Mesenchymal stem cell (in vitro differentiated cells and primary cell): Measurements from ENCODE around the gene TRIM25.

Experiments
- DNase-seq: peaks from one replicate; pipeline ENCODE4 v3.0.0-alpha.2; 2013
- H2AFZ ChIP-seq: one replicate; pipeline ENCODE4 v1.6.1; 2013; ENCODE audit warnings: low read depth, mild to moderate bottlenecking, control low read depth, inconsistent platforms, low read length, moderate library complexity
- H2AK5ac ChIP-seq: 2 replicates; pipeline ENCODE4 v1.6.1; 2013; ENCODE audit warnings: low read length, moderate library complexity, mild to moderate bottlenecking, inconsistent platforms; ENCODE audit not compliant: severe bottlenecking
- H2BK120ac ChIP-seq: one replicate; pipeline ENCODE4 v1.6.1; 2013; ENCODE audit warnings: low read depth, mild to moderate bottlenecking, inconsistent platforms, low read length, moderate library complexity
- H2BK12ac ChIP-seq, 2 experiments: one replicate each; pipeline ENCODE4 v1.6.1; 2013; ENCODE audit warnings: inconsistent platforms in 2 of 2, low read length in 2 of 2, mild to moderate bottlenecking in 2 of 2, moderate library complexity in 2 of 2, control low read depth in 1 of 2
- H2BK15ac ChIP-seq: one replicate; pipeline ENCODE4 v1.6.1; 2013; ENCODE audit warnings: mild to moderate bottlenecking, low read depth, inconsistent platforms; ENCODE audit not compliant: poor library complexity, severe bottlenecking
- H2BK5ac ChIP-seq: 2 replicates; pipeline ENCODE4 v1.6.1; 2013; ENCODE audit warnings: low read depth, mild to moderate bottlenecking, low read length, control low read depth, inconsistent platforms; ENCODE audit not compliant: poor library complexity, severe bottlenecking
- H3K14ac ChIP-seq, 2 experiments: one replicate each; pipeline ENCODE4 v1.6.1; 2013; ENCODE audit warnings: inconsistent platforms in 2 of 2, low read length in 2 of 2, control low read depth in 1 of 2, mild to moderate bottlenecking in 1 of 2, moderate library complexity in 1 of 2
- H3K18ac ChIP-seq, 2 experiments: one replicate each; pipeline ENCODE4 v1.6.1; 2013; ENCODE audit warnings: inconsistent platforms in 2 of 2, low read length in 2 of 2, control low read depth in 1 of 2, low read depth in 1 of 2, mild to moderate bottlenecking in 1 of 2
- H3K23ac ChIP-seq, 2 experiments: one replicate each; pipeline ENCODE4 v1.6.1; 2013; ENCODE audit warnings: inconsistent platforms in 2 of 2, low read length in 2 of 2, mild to moderate bottlenecking in 2 of 2, moderate library complexity in 2 of 2, control low read depth in 1 of 2
- H3K27ac ChIP-seq: 2 replicates; pipeline ENCODE4 v1.5.1; 2013; ENCODE audit warnings: mild to moderate bottlenecking, moderate library complexity, low read length, control low read depth, inconsistent platforms; ENCODE audit not compliant: poor library complexity, severe bottlenecking
- H3K27me3 ChIP-seq, 2 experiments: 2 replicates each; pipeline versions ENCODE4 v1.6.1 to v1.7.0; 2013; ENCODE audit warnings: low read length in 2 of 2, mild to moderate bottlenecking in 2 of 2, moderate library complexity in 2 of 2, control low read depth in 1 of 2, inconsistent platforms in 1 of 2; ENCODE audit not compliant: control insufficient read depth in 1 of 2, insufficient read depth in 1 of 2
- H3K36me3 ChIP-seq, 2 experiments: 2 replicates each; pipeline versions ENCODE4 v1.6.1 to v1.7.0; 2013; ENCODE audit warnings: low read length in 2 of 2, control low read depth in 1 of 2, inconsistent platforms in 1 of 2, low read depth in 1 of 2, mild to moderate bottlenecking in 1 of 2; ENCODE audit not compliant: insufficient read depth in 2 of 2, control insufficient read depth in 1 of 2
- H3K4ac ChIP-seq, 2 experiments: one replicate each; pipeline ENCODE4 v1.6.1; 2013; ENCODE audit warnings: inconsistent platforms in 2 of 2, low read length in 2 of 2, mild to moderate bottlenecking in 2 of 2, moderate library complexity in 2 of 2, control low read depth in 1 of 2, low read depth in 1 of 2
- H3K4me1 ChIP-seq: 2 replicates; pipeline ENCODE4 v1.6.1; 2013; ENCODE audit warnings: low read depth, low read length, control low read depth; ENCODE audit not compliant: control insufficient read depth, insufficient read depth
- H3K4me2 ChIP-seq: 2 replicates; pipeline ENCODE4 v1.6.1; 2013; ENCODE audit warnings: low read length, mild to moderate bottlenecking, inconsistent platforms; ENCODE audit not compliant: poor library complexity, severe bottlenecking
- H3K4me3 ChIP-seq, 2 experiments: 2 replicates each; pipeline versions ENCODE4 v1.5.1 to v1.7.0; 2013; ENCODE audit warnings: low read length in 2 of 2, mild to moderate bottlenecking in 2 of 2, control low read depth in 1 of 2, low read depth in 1 of 2; ENCODE audit not compliant: insufficient read depth in 1 of 2
- H3K79me1 ChIP-seq: replicated peaks from 2 replicates; pipeline ENCODE4 v1.6.1; 2013; ENCODE audit warnings: mild to moderate bottlenecking, control low read depth, low read length, inconsistent platforms; ENCODE audit not compliant: poor library complexity, severe bottlenecking
- H3K9ac ChIP-seq: 2 replicates; pipeline ENCODE4 v1.7.0; 2013; ENCODE audit warnings: mild to moderate bottlenecking, low read length, moderate library complexity
- H3K9me3 ChIP-seq: 2 replicates; pipeline ENCODE4 v1.7.0; 2013; ENCODE audit warnings: mild to moderate bottlenecking, low read length; ENCODE audit not compliant: control insufficient read depth
- H4K8ac ChIP-seq: one replicate; pipeline ENCODE4 v1.6.1; 2013; ENCODE audit warnings: inconsistent platforms, mild to moderate bottlenecking, low read length, moderate library complexity
- H4K91ac ChIP-seq: one replicate; pipeline ENCODE4 v1.6.1; 2013; ENCODE audit warnings: mild to moderate bottlenecking, low read length, inconsistent platforms
- whole genome bisulfite sequencing: methylation state at CpG from one replicate; pipeline ENCODE4 v1.1.7; 2013; ENCODE audit warnings: mixed read lengths; 5-methylcytosine and 5-hydroxymethylcytosine counted together

Gene TRIM25

DNA sequence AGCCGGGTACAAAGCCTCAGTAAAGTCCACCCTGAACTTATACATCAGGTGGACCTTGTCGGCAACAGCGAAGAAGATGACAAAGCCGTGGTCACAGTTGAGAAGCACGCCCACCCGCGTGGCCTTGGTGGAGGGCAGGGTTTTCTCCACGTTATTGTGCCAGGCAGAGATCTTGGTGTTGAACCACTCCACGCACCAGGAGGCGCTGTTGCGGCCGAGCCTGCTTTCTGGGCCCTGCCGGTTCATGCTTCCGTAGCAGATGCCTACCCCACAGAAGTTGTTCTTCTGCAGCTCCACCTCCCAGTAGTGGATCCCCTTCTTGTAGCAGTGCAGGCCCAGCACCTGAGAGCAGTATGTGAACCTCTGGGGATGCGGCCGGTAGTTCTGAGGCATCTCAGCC lies 22.1 kb downstream of the TRIM25 start:
- Histone ChIP-seq H3K9me3 (peaks cover 5% of the 10 kb centered on the region), H3K4me3 (no peak overlapping the region), H2BK12ac (no peak overlapping the region), H3K4me2 (no peak overlapping the region), H3K27ac (no peak overlapping the region), H3K4ac (no peak overlapping the region), H2BK15ac (no peak overlapping the region), H2AK5ac (no peak overlapping the region), H3K23ac (no peak overlapping the region), H3K27me3 (no peaks in the 10 kb centered on the region), H4K8ac (no peak overlapping the region), H3K36me3 (peaks cover 57 to 98% of the 10 kb centered on the region in 2 experiments), H2BK120ac (no peak overlapping the region), H3K9ac (no peak overlapping the region), H3K18ac (no peak overlapping the region), H4K91ac (peak overlapping the region; percentile 35), H3K4me1 (no peaks in the 10 kb centered on the region), H2BK5ac (no peak overlapping the region), H3K14ac (no peak overlapping the region), H2AFZ (no peak overlapping the region), H3K79me1 (peaks cover 2% of the 10 kb centered on the region)
- DNase-seq, result no peak
- 86% methylated on average over 16 of the region's 16 CpGs for WGBS

DNA sequence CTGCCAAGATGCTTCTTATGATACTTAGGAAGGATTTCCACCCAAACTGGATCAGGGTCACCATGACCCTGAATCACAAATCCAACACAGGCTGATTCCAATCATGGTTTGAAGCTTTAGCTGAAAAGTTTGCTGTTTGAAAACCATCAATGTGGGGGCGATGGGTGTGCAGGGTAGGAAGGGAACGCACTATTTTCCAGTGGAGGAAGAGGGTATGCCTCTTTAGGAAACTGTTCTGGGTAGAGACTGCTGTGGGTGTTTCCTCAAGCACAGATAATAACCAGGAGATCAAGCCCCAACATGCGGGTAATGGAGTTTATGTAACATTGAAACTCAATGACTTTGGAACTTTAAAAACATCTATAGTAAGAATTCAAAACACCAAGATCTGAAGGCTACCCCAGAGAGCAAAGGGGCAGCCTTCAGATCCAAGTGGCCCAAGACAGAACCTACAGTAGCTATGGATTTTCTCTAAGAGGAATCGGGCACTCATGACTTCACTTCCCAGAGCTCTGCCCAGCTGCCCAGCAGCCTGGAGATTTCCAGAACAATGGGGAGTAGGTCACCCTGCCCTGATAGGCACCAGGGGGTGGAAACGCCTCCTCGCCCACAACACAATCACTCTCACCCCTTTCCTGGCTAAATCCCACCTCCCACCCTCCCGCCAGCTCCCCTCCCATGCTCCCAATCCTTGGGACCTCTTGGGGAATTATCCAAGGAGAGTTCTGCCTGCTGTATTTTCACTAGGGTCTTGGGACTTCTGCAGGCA lies 22.8 kb downstream of the TRIM25 start:
- Histone ChIP-seq H3K9me3 (peaks cover 5% of the 10 kb centered on the region), H3K9ac (no peak overlapping the region), H3K4ac (no peak overlapping the region), H3K23ac (no peak overlapping the region), H3K14ac (no peak overlapping the region), H3K4me3 (no peak overlapping the region), H3K27ac (no peak overlapping the region), H2BK120ac (no peak overlapping the region), H3K36me3 (peaks cover 61 to 98% of the 10 kb centered on the region in 2 experiments), H3K79me1 (peaks cover 2% of the 10 kb centered on the region), H3K27me3 (no peaks in the 10 kb centered on the region), H3K18ac (no peak overlapping the region), H2BK15ac (no peak overlapping the region), H4K91ac (no peak overlapping the region), H2BK5ac (no peak overlapping the region), H2BK12ac (no peak overlapping the region), H4K8ac (no peak overlapping the region), H3K4me2 (no peak overlapping the region), H2AFZ (no peak overlapping the region), H2AK5ac (no peak overlapping the region), H3K4me1 (no peaks in the 10 kb centered on the region)
- DNase-seq, result no peak
- WGBS, result over 99% methylated on average over 7 of the region's 7 CpGs

DNA sequence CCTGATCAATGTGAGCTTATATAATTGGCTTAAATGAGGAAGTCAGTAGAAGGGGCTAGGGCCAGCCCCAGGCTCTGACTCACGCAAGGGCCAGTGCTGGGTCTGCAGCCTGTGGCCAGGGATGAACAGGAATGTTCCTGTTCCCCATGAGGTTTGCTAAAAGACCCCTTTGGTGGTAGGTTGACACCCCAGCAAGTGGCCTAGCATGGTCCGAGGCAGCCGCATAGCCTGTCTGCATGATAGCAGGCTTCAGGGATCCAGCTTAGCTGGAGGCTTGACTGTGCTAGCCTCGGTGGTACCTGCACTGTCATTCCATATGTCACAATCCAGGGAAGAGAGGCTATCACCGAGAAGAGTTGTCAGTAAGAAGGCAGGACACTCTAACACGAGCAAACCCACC lies 23.5 kb downstream of the TRIM25 start:
- Histone ChIP-seq H2BK12ac (no peak overlapping the region), H2AFZ (no peak overlapping the region), H3K23ac (no peak overlapping the region), H3K4ac (no peak overlapping the region), H3K4me1 (no peaks in the 10 kb centered on the region), H3K18ac (no peak overlapping the region), H3K27me3 (no peaks in the 10 kb centered on the region), H3K14ac (no peak overlapping the region), H3K9ac (no peak overlapping the region), H3K4me3 (no peak overlapping the region), H3K79me1 (peaks cover 2% of the 10 kb centered on the region), H4K91ac (no peak overlapping the region), H3K4me2 (no peak overlapping the region), H3K9me3 (peaks cover 5% of the 10 kb centered on the region), H3K27ac (no peak overlapping the region), H2BK15ac (no peak overlapping the region), H4K8ac (no peak overlapping the region), H2AK5ac (no peak overlapping the region), H2BK120ac (no peak overlapping the region), H3K36me3 (peaks cover 58 to 94% of the 10 kb centered on the region in 2 experiments), H2BK5ac (no peak overlapping the region)
- WGBS, result 96% methylated on average over 6 of the region's 6 CpGs
- DNase-seq, result no peak

DNA sequence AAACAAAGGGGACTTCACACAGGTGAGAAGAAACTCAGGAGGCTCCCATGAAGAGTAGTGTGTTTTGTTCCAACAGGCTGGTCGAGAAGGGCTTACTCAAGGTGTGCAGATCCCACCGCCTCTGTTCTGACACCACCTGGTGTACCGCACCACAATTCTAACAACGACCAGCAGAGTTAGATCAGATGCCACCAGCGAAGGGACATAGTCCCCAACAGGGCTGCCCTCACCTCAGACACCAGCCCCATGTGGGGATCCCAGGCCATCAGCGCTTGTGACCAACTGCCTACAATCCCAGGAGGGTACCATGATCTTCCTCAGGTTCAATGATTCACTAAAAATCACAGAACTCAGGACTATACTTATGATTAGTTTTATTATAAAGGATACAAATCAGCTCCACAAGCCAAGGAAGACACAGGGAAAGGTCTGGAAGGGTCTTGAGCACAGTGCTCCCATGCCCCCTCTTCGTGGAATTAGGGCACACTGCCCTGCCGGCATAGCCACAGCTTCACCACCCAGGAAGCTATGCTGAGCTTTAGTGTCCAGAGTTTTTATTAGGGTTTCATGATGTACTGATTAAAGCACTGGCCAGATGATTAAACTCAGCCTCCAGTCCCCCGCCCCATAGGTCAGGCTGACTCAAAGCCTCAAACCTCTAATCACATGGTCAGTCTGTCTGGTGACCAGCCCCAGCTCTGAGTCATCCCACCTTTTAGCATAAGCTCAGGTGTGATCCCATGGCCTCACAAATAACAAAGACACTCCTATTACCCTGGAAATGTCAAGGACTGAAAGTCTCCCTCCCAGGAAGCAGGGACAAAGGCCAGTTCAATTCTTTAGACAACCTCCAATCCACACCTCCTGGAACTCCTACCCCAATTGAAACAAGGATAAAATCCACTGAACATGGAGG lies 26.0 kb downstream of the TRIM25 start:
- no peak overlapping the region for H3K27ac ChIP-seq
- peaks cover 36 to 75% of the 10 kb centered on the region in 2 experiments for H3K36me3 ChIP-seq
- no peak for DNase-seq
- no peak overlapping the region for H4K8ac ChIP-seq
- H2BK5ac ChIP-seq, result no peak overlapping the region
- no peak overlapping the region for H3K14ac ChIP-seq
- H2BK120ac ChIP-seq, result no peak overlapping the region
- no peak overlapping the region for H2AK5ac ChIP-seq
- H2BK12ac ChIP-seq, result no peak overlapping the region
- no peak overlapping the region for H3K23ac ChIP-seq
- H3K4me1 ChIP-seq, result peaks cover 1% of the 10 kb centered on the region
- no peak overlapping the region for H2AFZ ChIP-seq
- no peak overlapping the region for H3K4me3 ChIP-seq
- H3K9me3 ChIP-seq, result peaks cover 5% of the 10 kb centered on the region
- no peak overlapping the region for H4K91ac ChIP-seq
- no peak overlapping the region for H3K4me2 ChIP-seq
- no peaks in the 10 kb centered on the region for H3K27me3 ChIP-seq
- peaks cover 2% of the 10 kb centered on the region for H3K79me1 ChIP-seq
- H3K18ac ChIP-seq, result no peak overlapping the region
- no peak overlapping the region for H3K9ac ChIP-seq
- no peak overlapping the region for H2BK15ac ChIP-seq
- no peak overlapping the region for H3K4ac ChIP-seq
- WGBS, result 95% methylated on average over 8 of the region's 9 CpGs
